ENCODE data around the gene SCARF1.

- TF ChIP-seq YY1 (IDR thresholded peaks at IDR 0.05; ENCODE audit: insufficient read depth, insufficient read length) (no peak), ZNF274 (IDR thresholded peaks at IDR 0.05; ENCODE audit: low read depth, low read length) (no peak)
These were observed 25.0 kb downstream of the SCARF1 start for GRCh38 chr17:1620486-1620885.

All from NT2/D1 (cell line).